Stimulated activated CD4-positive, alpha-beta T cell treated with anti-CD3 and anti-CD28 coated beads, TNF-alpha, amount 100 ng/mL, for 48 hours (primary cell): ENCODE results near the gene MOGAT2.
"Not testable (repeated sequence)": the region's sequence is repeated elsewhere in the genome, so short reads cannot be mapped to it uniquely, and the experiment has no call there.

Source experiments
- DNase-seq, 3 donors: peaks; one replicate each; pipeline ENCODE4 v3.0.0-alpha.2; 2020; ENCODE audit warnings: low read depth in 3 of 3

Gene MOGAT2

DNA sequence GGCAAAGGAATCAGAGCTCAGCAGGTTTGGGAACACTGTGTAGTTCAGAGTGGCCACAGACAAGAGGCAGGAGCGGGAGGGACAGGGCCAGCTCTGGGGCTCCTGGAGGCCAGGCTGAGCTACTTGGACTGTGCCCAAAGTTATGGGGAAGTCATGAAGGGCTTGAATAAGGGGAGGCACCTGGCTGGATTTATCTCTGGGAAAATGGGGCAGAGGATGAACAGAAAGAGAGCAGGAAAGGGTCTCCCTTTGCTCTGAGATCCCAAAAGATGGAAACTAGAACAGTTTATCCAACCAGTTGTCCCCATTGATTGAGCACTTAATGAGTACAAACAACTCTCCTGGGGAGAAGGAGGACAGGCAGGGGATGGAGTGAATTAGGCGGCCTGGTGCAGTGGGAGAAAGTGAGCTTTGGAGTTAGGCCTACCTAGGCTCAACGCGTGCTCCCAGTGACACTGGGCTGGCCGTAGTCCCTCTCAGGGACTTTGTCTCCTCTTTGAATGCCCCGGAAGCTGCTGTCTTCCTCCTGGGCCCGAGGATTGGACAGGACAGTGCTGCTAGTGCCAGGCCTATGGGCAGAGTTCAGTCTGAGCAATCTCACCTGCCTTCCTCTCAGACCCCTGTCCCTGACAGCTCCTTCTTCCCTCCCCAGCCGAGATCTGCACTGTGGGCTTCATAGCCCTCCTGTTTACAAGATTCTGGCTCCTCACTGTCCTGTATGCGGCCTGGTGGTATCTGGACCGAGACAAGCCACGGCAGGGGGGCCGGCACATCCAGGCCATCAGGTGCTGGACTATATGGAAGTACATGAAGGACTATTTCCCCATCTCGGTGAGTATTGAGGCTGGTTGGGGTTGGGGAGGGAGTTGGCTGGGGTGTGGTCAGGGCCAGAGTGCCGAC lies 2.0 kb downstream of the MOGAT2 start:
- no peak for DNase-seq

DNA sequence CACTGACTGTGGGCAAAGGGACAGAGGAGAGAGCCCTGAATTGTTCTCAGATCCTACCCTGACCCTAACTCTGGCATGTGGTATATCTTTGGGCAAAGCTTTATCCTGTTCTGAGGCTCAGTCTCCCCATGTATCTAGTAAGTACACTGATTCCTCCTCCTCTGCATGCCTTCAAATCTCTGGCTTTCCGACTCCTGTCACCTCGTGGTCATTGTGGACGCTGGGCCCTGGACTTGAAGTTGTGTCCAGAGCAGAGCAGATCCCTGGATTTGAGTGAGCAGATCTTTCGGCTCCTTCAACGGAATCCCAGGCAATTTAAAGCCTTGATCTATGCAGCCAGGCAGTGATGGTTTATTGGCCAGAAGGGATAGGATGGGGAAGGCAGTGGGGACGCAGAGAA lies 3.0 kb downstream of the MOGAT2 start:
- DNase-seq, result no peak

DNA sequence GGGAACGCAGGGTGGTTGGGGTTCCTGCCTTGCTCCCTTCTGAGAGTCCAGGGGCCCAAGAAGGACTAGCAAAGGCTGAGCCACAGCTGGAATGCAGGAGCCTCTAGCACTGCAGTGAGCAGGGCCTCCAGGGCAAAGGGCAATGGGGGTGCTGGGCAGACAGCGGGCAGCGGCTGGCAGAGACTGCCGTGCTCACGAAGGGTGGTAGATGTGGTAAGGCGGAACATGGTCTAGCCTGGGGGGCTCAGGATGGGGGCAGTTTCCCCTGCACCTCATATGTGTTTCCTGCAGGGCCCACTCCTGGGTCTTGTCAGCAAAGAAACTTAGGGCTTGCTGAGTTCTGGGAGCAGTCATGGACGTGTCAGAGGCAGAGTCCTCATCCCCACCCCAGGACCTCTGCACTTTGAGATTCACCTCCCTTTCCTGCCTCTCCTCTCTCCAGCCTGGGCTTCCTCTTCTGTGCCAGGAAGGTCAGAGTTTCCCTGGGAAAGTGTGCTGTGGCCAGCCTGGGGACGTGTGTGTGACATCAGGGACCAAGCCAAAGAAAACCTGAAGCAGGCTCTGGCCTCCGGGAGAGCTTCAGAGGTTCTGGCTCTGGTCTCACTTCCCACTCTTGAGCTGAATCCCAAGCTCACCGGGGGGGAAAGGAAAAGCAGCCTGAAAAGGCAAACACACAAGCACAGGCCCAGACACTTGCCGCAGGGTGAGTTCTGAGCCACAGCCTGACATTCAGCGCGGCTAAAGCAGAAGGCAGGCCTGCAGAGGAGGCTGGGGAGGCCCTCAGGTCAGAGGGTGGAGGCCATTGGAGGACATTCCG lies 4.4 kb downstream of the MOGAT2 start:
- DNase-seq, result no peak

DNA sequence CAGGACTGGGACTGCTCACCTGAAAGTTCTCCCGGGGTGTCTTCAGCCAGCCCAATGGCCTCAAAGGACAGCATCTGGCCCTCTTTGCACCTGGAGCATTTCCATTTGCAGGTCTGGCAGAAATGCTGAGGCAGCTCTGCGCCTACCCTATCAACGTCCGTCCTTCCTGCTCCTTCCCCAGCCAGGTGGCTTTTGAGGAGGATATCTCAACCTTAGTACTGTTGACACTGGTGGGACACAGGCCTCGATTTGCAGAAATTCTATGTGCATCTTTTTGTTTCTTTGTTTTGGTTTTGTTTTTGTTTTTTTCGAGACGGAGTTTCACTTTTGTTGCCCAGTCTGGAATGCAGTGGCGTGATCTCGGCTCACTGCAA lies 5.0 kb downstream of the MOGAT2 start:
- no peak for DNase-seq

DNA sequence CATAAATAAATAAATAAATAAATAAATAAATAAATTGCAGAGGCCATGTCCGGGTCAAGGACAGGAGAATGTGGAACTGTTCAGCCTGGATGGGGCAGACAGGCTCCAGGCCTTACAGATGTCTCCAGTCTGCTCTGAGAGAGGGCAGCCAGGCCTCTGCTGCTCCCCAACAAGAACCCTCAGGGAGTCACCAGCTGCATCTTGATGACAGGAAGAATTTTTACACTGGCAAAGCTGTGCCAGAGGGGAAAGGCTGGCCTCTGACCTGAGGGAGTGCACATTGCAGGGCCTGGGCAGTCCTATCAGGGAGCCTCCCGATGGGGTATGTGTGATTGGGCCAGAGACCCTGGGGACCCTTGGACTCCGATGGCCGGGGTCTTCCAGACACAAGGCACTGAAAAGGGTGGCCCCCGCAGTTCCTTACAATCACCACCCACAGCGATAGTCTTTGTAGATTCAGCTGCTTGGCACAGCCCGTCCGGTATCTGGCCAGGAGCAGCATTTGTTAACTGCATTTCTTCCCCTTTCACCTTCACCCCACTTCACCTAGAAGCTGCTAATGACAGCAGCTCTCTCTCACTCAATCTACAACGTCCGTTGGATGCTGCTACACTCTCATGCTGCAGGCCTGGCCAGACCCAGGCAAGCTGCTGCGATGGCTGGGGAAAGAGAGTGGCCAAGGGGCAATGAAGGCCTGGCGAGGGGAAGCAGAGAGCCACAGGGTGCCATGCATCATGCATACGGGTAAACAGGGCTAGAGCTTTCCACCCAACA lies 8.1 kb downstream of the MOGAT2 start:
- DNase-seq, result no peak

DNA sequence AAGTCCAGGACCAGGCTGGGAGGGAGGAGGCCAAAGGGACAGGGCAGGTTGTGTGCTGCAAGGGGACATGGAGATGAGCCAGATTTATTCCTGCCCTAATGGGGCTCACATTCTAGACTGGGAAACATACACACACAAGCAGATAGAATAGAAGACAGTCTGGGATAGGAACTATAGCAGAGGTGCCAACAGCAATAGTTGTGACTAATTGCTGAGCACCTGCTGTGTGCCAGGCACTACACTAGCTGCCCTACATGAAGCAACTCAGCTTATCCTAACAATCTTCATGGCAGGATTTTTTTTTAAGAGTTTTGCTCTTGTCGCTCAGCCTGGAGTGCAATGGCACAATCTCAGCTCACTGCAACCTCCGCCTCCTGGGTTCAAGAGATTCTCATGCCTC lies 11.4 kb downstream of the MOGAT2 start:
- DNase-seq, result no peak

DNA sequence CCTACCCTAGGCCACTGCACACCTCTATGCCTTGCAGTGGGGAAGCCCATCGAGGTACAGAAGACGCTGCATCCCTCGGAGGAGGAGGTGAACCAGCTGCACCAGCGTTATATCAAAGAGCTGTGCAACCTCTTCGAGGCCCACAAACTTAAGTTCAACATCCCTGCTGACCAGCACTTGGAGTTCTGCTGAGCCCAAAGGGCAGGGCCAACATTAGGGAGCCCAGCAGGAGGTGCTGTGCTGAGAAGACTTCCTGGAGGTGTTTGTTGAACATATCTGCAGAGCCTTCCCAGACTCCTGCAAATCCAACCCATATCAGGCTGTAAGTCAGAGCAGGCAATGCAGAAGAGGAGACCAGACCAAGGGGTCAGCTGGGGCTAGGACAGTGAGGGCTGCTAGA lies 13.5 kb downstream of the MOGAT2 start:
- DNase-seq, result no peak

DNA sequence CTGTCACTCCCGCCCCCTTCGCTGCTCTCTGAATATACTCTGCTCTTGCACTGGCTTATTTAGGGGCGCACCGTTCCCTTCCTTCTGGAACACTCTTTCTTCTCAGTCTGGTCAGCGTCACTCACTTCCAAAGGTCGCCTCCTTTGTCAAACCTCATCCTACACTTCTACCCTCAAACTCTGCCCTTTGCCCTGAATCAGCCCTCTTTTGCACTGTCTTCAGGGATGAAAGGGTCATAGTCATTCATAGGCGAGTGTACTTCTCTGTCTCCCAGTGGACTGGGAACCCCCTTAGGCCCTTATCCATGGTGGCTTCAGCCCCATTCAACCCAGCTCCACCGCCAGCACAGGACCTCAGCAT lies 15.4 kb downstream of the MOGAT2 start:
- DNase-seq, result no peak

DNA sequence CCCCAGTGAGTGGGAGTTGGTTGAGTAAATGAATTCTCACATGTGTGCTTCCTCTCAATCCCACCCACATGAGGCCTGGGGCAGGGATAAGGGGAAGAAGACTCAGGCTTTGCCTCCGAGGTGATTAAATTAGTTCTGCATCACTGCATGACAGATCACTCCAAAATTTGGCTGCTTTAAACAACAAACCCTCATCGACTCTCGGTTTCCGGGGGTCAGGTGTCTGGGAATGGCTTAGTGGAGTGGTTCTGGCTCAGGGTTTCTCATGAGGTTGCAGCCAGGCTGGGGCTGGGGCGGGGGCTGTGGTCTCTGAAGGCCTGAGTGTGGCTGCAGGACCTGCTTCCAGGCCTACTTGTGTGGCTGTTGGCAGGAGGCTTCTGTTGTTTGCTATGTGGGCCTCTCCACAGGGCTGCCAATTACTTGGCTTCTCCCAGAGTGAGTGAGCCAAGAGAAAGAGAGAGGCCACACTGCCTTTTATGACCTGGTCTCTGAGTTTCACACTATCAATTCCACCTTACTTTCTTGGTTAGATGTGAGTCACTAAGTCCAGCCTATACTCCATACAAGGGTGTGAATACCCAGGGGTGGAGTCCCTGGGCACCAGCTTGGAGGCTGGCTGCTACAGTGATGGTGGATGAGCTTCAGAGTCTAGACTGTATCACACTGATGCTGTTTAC lies 15.9 kb downstream of the MOGAT2 start:
- no peak for DNase-seq

DNA sequence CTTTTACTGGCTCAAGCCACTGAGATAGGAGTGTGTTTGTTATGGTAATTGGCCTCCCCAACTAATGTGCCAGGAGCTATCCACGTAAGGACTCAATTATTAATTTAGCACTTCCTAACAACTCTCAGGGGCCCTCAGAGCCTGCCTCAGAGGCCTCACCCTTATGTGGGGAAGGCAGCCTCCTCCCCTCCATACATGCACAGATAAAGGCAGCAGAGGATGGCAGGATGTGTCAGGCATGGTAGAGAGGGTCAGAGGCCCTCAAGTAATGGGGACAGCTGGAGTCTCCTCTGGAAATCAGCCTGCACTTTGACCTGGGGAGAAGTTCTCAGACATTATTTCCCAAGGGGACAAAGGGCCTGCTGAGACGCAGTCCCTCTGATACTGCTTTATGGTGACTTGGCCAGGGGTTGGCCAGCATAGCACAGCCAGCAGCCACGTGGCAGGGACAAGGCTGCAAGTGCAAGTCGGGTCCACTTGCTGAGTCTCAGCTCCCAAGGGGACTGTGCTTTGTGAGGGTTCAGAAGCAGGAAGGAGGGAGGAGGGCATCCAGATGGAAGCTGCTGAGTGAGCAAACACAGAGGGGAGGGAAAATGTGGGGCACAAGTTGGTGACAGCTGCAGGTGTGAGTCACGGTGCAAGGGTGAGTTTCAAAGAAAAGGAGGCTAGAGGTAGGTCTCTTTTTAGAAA lies 17.0 kb downstream of the MOGAT2 start:
- DNase-seq, result no peak

DNA sequence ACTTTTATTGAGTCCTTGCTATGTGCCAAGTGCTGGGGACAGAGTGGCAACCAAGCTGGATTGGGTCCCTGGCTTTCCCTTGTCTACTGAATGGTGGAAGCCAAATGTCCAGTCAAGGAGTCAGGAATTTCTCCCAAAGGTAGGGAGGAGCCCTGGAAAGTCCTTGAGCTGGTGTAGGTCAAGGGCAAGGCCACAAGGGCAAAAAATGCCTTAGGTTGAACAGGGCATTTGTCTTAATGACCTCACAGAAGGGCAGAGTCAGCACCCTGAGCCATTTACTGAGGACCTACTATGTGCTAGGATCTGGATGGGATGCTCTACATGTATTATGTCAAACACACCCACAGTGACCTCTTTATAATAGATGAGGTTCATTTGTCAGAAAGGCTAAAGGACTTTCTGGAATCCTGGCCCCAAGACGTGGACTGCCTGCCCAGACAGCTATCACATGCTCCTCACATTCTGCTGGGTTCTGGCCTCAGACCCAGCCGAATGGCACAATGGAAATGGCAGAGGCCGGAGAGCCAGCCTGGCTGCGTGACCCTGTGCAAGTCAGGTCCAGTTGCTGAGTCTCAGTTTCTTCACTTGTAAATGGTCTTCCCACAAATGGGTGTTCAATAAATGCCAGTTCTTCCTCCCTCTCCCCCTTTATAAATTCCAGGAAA lies 17.7 kb downstream of the MOGAT2 start:
- DNase-seq, result no peak

DNA sequence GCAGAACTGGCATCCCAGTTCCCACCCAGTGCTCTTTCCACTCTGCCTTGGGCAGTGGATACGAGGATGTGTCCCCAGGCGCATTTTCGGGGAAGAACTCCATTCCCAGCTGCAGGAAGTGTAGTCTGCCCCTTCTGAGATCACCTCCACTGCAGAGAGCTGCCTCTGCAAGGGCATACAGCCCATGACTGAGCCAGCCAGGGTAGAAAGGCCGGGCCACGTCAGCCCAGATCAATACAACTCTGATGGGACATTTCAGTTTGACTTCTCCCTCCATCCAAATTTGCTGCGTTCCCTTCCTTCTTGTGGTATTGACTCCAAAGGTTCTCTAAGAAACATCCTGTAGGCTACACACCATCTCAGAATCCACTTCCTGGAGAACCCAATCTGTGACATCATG lies 19.7 kb downstream of the MOGAT2 start:
- DNase-seq, result no peak

DNA sequence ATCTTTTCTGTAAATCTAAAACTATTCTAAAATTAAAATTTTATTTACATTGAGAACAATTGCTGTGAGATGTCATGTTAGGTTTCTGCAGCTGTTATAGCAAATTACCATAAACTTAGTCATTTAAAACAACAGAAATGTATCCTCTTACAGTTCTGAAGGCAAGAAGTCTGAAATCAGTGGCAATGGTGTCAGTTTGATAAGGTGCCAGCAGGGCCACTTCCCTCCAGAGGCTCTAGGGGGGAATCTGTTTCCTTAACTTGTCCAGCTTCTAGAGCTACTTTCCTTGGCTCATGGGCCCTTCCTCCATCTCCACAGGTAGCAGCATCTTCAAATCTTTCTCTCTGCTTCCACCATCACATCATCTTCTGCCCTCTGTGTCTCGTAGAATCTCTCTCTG lies 23.0 kb downstream of the MOGAT2 start:
- no peak for DNase-seq

DNA sequence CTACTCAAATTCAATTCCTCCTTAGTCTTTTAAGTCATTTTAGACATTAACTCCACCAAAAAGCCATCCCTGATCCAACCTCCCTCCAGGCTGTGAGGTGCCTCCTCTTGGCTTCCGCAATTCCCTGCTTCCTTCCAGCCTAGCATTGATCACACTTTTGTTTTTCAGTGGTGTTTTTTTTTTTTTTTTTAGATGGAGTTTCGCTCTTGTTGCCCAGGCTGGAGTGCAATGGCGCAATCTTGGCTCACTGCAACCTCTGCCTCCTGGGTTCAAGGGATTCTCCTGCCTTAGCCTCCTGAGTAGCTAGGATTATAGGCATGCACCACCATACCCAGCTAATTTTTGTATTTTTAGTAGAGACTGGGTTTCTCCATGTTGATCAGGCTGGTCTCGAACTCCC lies 25.5 kb downstream of the MOGAT2 start:
- DNase-seq, result not testable (repeated sequence)

DNA sequence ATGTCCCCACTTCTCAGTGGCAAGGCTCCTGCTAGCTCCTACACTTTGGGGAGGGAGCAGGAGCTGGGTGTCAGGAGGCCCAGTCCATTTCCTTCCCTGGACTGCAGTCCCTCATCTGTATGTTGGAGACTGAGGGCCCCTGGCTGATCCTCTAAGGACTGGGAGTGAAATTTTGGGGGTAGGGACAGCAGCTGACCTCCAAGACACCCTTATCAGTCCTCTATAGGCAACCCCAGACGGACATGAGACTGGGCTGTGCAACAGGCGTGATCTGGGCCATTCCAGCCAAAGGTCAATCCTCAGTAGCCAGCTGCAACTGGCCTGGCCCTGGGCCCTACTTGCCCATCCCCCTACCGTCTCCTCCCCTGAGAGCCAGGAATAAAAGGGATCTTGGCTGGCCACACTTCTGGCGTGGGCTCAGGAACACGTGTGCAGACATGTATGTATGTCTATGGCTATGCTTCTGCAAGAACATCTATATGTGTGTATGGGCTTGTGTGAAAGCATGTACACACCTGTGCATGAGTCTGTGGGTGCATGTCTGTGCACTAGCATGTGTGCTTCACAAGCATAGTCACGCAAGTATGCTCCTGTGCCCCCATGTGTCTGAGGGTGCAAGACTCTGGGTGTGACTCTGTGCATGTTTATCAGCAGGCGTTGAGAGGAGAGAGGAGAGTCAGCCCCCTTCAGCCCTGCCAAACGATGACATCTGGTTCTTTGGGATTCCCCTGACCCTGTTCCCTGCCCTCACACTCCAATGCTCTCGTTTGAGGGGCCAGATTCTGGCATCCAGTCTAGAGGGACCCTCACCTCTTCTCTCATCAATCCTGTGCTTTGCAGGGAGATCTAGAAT lies 26.3 kb downstream of the MOGAT2 start:
- DNase-seq, result no peak

DNA sequence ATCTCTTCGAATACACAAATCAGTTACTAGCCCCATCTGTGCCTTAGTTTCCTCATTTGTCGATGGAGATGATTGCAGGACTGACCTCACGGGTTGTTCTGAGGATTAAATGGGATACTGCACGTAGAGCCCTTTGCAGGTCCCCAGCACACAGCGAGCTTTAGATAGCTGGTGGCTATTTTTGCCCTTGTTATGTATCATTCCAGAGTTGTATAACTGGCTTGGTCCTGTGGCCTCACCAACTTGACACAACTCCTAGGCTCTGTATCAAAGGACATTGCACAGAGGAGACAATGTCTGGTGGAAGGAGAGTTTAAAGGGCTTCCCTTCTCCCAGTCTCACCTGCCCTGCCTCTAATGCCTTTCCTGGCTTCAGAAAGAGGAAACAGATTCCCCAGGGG lies 28.2 kb downstream of the MOGAT2 start:
- DNase-seq, result no peak

DNA sequence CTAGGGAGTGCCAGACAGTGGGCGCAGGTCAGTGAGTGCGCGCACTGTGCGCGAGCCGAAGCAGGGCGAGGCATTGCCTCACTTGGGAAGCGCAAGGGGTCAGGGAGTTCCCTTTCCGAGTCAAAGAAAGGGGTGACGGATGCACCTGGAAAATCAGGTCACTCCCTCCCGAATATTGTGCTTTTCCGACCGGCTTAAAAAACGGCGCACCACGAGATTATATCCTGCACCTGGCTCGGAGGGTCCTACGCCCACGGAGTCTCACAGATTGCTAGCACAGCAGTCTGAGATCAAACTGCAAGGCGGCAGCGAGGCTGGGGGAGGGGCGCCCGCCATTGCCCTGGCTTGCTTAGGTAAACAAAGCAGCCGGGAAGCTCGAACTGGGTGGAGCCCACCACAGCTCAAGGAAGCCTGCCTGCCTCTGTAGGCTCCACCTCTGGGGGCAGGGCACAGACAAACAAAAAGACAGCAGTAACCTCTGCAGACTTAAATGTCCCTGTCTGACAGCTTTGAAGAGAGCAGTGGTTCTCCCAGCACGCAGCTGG lies 31.2 kb downstream of the MOGAT2 start:
- not testable (repeated sequence) for DNase-seq

DNA sequence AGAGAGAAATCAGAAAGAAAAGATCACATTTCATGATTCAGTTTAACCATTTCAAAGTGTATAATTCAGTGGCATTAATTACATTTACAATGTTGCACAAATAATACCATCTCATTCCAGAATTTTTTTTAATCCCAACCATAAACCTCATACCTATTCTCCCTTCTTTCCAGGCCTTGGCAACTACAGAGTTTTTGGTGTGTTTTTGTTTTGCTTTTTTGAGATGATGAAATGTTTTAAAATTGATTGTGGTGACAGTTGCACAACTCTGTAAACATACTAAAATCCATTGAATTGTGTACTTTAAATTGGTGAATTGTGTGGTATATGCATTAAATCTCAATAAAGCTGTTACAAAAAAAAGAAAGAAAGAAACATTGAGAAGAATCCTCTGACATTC lies 37.3 kb downstream of the MOGAT2 start:
- not testable (repeated sequence) for DNase-seq

DNA sequence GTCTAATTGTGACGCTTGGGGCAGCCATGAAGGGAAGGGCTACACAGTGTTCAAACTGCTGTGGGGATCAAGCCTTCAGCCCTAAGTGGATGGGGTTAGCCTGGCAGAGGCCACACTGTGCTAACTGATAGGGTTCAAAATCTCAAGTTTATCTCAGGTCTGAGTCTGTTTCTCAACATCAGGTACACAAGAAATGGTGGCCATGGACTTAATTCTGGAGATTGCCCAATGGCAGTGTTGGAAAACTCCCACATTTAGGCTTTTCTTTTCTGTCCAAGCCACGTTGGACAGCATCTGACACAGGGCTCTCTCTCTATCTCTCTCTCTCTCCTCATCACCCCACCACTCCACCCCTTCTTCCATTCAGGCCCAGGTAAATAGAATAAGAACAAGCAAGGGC lies 40.0 kb downstream of the MOGAT2 start:
- DNase-seq, result no peak
